Measurements from ENCODE around the gene MZB1. TPM values are rescaled to one million over a fixed set of nuclear protein-coding genes. Genes with fewer than 3 reads are reported as not detected.

The MZB1 gene
- total RNA-seq, 1 experiment from 2014 or later: 1.1 TPM

DNA sequence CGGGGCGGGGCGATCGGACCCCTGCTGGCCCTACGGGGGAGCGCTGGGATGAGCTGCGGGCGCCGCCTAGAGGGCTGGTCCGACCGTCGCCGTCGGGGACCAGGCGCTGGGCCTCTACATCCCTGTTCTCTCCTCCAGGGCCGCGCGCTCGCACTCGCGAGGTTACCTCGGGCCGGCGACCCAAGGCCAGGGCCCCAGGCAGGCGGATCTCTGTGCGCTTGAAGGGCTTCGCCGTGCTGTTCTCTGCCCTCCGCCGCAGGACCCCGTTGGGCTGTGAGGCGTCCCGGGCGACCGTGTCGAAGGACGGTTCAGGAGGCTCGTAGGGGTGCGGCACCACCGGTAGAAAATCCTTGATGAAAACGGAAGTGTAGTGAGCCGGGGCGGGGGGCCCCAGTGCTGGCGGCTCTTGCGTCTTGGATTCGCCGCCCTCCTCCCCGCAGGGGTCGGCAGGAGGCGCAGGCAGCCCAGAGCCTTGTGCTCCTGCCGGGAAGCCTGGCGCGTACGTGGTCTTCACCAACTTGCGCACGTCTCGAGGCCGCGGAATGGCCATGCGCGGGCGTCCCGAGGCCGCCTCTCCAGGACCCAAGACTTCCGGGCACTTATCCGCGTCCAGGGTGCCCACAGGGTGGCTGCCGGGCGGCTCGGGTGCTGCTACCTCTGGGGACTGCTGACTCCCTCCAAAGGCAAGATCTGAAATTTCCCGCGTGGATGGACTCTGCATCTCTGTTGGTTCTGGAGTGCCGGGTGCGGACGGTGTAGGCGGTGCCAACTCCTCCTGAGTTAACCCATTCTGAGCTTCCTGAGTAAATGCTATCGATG is 3.2 kb upstream of the MZB1 start (continued):
- TF ChIP-seq, protein P1, sequence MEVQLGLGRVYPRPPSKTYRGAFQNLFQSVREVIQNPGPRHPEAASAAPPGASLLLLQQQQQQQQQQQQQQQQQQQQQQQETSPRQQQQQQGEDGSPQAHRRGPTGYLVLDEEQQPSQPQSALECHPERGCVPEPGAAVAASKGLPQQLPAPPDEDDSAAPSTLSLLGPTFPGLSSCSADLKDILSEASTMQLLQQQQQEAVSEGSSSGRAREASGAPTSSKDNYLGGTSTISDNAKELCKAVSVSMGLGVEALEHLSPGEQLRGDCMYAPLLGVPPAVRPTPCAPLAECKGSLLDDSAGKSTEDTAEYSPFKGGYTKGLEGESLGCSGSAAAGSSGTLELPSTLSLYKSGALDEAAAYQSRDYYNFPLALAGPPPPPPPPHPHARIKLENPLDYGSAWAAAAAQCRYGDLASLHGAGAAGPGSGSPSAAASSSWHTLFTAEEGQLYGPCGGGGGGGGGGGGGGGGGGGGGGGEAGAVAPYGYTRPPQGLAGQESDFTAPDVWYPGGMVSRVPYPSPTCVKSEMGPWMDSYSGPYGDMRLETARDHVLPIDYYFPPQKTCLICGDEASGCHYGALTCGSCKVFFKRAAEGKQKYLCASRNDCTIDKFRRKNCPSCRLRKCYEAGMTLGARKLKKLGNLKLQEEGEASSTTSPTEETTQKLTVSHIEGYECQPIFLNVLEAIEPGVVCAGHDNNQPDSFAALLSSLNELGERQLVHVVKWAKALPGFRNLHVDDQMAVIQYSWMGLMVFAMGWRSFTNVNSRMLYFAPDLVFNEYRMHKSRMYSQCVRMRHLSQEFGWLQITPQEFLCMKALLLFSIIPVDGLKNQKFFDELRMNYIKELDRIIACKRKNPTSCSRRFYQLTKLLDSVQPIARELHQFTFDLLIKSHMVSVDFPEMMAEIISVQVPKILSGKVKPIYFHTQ (CRISPR knock-in tag; IDR thresholded peaks at IDR 0.05): no peak
- no peak for TF ChIP-seq OVOL2 (CRISPR knock-in tag; IDR thresholded peaks at IDR 0.05; ENCODE audit: borderline replicate concordance)
- TF ChIP-seq ZNF423 (CRISPR knock-in tag; IDR thresholded peaks at IDR 0.05): peak; percentile 31; the same call in 1 of the 2 replicates
- no peak for TF ChIP-seq MXD4 (CRISPR knock-in tag; IDR thresholded peaks at IDR 0.05; ENCODE audit: borderline replicate concordance)
- TF ChIP-seq NFYB (CRISPR knock-in tag; conservative IDR thresholded peaks at IDR 0.05; ENCODE audit: low read depth): no peak
- 0 out of 2 replicates have a peak, but pooled peaks have one; percentile 29 for TF ChIP-seq KAT7 (CRISPR knock-in tag; IDR thresholded peaks at IDR 0.05; ENCODE audit: borderline replicate concordance)
- no peak for TF ChIP-seq SOX15 (CRISPR knock-in tag; IDR thresholded peaks at IDR 0.05)
- no peak for TF ChIP-seq FOXJ3 (CRISPR knock-in tag; IDR thresholded peaks at IDR 0.05; ENCODE audit: borderline replicate concordance)
- peak; percentile 67; the same call in 1 of the 2 replicates for TF ChIP-seq TP53 (CRISPR knock-in tag; IDR thresholded peaks at IDR 0.05)
- peak; percentile 74; the same call in 1 of the 2 replicates for TF ChIP-seq TEAD1 (CRISPR knock-in tag; IDR thresholded peaks at IDR 0.05)
- TF ChIP-seq, protein P2, sequence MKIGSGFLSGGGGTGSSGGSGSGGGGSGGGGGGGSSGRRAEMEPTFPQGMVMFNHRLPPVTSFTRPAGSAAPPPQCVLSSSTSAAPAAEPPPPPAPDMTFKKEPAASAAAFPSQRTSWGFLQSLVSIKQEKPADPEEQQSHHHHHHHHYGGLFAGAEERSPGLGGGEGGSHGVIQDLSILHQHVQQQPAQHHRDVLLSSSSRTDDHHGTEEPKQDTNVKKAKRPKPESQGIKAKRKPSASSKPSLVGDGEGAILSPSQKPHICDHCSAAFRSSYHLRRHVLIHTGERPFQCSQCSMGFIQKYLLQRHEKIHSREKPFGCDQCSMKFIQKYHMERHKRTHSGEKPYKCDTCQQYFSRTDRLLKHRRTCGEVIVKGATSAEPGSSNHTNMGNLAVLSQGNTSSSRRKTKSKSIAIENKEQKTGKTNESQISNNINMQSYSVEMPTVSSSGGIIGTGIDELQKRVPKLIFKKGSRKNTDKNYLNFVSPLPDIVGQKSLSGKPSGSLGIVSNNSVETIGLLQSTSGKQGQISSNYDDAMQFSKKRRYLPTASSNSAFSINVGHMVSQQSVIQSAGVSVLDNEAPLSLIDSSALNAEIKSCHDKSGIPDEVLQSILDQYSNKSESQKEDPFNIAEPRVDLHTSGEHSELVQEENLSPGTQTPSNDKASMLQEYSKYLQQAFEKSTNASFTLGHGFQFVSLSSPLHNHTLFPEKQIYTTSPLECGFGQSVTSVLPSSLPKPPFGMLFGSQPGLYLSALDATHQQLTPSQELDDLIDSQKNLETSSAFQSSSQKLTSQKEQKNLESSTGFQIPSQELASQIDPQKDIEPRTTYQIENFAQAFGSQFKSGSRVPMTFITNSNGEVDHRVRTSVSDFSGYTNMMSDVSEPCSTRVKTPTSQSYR (CRISPR knock-in tag; IDR thresholded peaks at IDR 0.05): 0 out of 2 replicates have a peak, but pooled peaks have one; percentile 19
- TF ChIP-seq, protein P3, sequence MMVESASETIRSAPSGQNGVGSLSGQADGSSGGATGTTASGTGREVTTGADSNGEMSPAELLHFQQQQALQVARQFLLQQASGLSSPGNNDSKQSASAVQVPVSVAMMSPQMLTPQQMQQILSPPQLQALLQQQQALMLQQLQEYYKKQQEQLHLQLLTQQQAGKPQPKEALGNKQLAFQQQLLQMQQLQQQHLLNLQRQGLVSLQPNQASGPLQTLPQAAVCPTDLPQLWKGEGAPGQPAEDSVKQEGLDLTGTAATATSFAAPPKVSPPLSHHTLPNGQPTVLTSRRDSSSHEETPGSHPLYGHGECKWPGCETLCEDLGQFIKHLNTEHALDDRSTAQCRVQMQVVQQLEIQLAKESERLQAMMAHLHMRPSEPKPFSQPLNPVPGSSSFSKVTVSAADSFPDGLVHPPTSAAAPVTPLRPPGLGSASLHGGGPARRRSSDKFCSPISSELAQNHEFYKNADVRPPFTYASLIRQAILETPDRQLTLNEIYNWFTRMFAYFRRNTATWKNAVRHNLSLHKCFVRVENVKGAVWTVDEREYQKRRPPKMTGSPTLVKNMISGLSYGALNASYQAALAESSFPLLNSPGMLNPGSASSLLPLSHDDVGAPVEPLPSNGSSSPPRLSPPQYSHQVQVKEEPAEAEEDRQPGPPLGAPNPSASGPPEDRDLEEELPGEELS (CRISPR knock-in tag; IDR thresholded peaks at IDR 0.05): peak; percentile 72
- no peak for TF ChIP-seq ZNF671 (CRISPR knock-in tag; IDR thresholded peaks at IDR 0.05)
- TF ChIP-seq ETV6 (CRISPR knock-in tag; IDR thresholded peaks at IDR 0.05): peak; percentile 78; the same call in 1 of the 2 replicates
- peak; percentile 39; the same call in 1 of the 2 replicates for TF ChIP-seq SP1 (CRISPR knock-in tag; conservative IDR thresholded peaks at IDR 0.05)
- peak; percentile 49; the same call in 1 of the 2 replicates for TF ChIP-seq ZBTB21 (CRISPR knock-in tag; IDR thresholded peaks at IDR 0.05; ENCODE audit: borderline replicate concordance)
- TF ChIP-seq, protein P4, sequence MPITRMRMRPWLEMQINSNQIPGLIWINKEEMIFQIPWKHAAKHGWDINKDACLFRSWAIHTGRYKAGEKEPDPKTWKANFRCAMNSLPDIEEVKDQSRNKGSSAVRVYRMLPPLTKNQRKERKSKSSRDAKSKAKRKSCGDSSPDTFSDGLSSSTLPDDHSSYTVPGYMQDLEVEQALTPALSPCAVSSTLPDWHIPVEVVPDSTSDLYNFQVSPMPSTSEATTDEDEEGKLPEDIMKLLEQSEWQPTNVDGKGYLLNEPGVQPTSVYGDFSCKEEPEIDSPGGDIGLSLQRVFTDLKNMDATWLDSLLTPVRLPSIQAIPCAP (CRISPR knock-in tag; IDR thresholded peaks at IDR 0.05): 0 out of 2 replicates have a peak, but pooled peaks have one; percentile 40
- no peak for TF ChIP-seq PRRX2 (CRISPR knock-in tag; IDR thresholded peaks at IDR 0.05)
- TF ChIP-seq, protein P5, sequence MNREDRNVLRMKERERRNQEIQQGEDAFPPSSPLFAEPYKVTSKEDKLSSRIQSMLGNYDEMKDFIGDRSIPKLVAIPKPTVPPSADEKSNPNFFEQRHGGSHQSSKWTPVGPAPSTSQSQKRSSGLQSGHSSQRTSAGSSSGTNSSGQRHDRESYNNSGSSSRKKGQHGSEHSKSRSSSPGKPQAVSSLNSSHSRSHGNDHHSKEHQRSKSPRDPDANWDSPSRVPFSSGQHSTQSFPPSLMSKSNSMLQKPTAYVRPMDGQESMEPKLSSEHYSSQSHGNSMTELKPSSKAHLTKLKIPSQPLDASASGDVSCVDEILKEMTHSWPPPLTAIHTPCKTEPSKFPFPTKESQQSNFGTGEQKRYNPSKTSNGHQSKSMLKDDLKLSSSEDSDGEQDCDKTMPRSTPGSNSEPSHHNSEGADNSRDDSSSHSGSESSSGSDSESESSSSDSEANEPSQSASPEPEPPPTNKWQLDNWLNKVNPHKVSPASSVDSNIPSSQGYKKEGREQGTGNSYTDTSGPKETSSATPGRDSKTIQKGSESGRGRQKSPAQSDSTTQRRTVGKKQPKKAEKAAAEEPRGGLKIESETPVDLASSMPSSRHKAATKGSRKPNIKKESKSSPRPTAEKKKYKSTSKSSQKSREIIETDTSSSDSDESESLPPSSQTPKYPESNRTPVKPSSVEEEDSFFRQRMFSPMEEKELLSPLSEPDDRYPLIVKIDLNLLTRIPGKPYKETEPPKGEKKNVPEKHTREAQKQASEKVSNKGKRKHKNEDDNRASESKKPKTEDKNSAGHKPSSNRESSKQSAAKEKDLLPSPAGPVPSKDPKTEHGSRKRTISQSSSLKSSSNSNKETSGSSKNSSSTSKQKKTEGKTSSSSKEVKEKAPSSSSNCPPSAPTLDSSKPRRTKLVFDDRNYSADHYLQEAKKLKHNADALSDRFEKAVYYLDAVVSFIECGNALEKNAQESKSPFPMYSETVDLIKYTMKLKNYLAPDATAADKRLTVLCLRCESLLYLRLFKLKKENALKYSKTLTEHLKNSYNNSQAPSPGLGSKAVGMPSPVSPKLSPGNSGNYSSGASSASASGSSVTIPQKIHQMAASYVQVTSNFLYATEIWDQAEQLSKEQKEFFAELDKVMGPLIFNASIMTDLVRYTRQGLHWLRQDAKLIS (CRISPR knock-in tag; IDR thresholded peaks at IDR 0.05; ENCODE audit: borderline replicate concordance): peak; percentile 86; the same call in 1 of the 2 replicates

All from WTC11 (cell line).